Measurements from ENCODE around the gene TMEM141.

Gene TMEM141

DNA sequence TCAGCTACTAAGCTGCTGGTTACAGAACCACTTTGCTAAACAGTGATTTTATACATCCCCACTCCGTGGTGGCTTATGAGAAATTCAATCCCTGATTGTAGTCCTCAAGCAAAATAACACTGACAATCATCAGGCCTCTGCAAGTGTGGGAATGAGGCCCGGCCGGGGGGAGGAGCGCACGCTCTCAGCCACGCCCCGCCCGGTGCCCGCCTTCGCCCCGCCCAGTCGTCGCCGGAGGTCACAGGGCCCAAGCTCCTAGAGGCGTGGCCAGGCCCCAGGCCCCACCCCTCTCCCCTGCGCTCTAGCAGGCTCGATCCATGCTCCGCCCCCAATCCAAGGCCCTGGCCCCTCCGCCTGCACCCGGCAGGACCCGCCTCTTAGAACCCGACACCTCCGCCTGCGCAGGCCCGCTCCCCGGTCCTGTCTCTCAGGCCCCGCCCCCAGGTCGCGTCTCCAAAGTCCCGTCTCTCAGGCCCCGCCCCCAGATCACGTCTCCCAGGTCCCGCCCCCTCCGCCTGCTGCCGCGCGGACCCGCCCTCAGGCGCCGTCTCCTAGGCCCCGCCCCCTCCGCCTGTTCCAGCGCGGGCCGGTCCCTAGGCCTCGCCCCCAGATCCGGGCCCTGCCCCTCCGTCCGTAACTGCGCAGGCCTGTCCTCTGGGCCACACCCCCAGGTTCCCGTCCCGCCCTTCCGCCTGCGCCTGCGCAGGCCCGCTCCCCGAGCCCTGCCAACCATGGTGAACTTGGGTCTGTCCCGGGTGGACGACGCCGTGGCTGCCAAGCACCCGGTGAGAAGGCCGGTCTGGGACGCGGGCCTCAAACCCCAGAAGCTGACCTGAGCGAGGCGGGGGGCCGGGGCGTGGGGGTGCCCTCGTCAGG lies at the start of gene TMEM141:
Gene TMEM141 (plus strand): TSS at position 705 of the 876 bp plus-strand sequence. CDS start 27 bp downstream, at position 732.
- TF ChIP-seq, protein P1, sequence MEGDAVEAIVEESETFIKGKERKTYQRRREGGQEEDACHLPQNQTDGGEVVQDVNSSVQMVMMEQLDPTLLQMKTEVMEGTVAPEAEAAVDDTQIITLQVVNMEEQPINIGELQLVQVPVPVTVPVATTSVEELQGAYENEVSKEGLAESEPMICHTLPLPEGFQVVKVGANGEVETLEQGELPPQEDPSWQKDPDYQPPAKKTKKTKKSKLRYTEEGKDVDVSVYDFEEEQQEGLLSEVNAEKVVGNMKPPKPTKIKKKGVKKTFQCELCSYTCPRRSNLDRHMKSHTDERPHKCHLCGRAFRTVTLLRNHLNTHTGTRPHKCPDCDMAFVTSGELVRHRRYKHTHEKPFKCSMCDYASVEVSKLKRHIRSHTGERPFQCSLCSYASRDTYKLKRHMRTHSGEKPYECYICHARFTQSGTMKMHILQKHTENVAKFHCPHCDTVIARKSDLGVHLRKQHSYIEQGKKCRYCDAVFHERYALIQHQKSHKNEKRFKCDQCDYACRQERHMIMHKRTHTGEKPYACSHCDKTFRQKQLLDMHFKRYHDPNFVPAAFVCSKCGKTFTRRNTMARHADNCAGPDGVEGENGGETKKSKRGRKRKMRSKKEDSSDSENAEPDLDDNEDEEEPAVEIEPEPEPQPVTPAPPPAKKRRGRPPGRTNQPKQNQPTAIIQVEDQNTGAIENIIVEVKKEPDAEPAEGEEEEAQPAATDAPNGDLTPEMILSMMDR (conservative IDR thresholded peaks at IDR 0.05) = no peak
- H3K27ac ChIP-seq = peak within 1 kb of the TSS; percentile 100

DNA sequence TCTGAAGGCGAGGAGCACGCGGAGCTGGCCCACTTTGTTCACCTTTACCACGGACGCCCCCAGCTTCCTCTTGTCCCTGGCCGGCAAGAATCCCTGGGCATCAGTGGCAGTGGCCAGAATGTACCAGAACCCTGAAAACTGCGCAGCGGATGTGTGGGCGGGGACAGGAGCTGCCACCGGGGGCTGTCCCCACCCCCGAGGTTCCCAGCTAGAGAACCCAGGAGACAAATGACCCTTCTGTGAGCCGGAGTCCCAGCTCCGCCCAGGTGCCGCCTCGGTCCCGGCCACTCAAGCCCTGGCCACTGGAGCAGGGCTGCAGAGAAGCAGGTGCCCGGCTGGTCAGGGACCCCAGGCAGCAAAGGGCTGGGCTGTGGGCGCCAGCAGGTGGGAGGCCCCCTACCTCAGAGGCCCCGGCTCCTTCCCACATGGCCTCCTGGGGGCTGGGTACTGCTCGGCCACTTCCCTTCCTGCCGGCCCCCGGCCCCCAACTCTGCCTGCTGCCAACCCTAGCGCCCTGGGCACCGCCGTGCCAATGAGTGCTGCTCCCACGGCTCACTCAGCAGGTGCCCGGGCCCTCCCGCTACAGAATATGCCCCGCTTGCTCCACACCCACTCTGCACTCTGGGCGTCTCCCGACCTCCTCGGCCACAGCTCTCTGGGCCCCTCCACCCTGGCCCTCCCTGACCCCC lies 49.1 kb upstream of the TMEM141 start:
- peak overlapping the region; percentile 2; the same call in 1 of the 2 replicates for H3K27ac ChIP-seq
- TF ChIP-seq, protein P1 (conservative IDR thresholded peaks at IDR 0.05) = no peak

DNA sequence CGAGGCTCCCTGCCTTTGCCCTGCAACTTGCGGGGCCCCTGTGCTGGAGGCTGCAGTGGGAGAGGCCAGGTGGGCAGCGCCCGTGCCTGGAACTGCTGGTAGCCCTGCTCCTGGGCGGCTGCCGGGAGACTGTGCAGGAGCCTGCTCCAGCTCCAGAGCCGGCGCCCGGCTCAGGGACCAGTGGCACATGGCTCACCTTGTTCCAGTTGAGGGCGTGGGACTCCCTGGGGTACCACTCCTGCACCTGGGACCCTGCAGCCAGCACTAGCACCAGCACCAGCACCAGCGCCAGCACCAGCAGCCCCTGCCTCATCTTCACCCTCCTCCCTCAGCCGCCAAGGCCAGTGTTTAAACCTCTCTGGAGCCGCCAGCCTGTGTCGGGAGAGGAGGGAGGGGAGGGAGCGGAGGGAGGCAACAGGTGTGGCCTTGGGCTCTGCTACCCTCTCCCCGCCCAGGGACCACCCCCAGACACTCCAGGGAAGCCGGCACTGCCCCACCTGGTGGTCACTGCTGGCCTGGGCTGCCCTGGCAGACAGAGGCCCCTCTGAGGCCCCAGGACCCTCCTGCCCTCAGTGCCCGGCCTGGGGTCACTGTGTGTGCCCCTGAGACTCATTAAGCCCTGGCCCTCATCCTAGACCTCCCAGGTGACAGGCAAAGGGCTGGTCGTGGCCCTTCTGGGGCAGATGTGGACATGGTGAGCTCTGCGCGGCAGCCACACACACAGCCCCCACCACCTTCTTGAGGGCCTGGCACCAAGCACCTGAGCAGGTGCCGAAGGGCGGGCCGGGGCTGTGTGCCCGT lies 48.4 kb upstream of the TMEM141 start, which contains the start of gene LCN10:
Gene LCN10 (minus strand): TSS at position 350 of the 801 bp plus-strand sequence. CDS start 37 bp downstream, at position 313.
- TF ChIP-seq, protein P1 (conservative IDR thresholded peaks at IDR 0.05) = peak; percentile 74
- peak within 1 kb of the TSS; percentile 2; the same call in 1 of the 2 replicates for H3K27ac ChIP-seq

DNA sequence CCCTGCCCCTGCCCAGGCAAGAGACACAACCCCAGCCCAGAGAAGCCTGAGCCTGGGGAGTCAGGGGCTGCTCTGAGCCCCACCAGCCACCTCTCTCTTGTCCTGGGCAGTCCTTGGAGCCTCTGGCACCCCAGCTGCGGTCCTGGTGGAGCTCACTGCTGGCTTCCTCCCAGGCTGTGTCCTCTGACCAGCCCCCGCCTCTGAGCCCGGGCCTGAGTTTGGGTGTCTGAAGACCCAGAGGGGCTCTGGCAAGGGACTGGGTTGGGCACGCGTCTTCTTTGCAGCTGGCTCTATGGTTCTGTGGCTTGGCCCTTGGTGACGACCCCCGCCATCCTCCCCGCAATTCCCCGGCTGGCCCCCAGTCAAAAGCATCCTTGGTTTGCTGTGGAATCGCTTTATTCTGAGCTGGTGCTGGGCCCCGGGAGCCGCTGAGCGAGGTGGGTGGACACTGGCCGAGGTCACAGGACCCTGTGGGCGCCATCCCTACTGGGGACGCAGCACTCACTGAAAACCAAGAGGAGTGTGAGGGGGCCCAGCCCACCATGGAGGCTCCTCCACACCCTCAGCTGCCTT lies 47.4 kb upstream of the TMEM141 start:
- no peak overlapping the region for H3K27ac ChIP-seq
- TF ChIP-seq, protein P1 (conservative IDR thresholded peaks at IDR 0.05) = no peak

DNA sequence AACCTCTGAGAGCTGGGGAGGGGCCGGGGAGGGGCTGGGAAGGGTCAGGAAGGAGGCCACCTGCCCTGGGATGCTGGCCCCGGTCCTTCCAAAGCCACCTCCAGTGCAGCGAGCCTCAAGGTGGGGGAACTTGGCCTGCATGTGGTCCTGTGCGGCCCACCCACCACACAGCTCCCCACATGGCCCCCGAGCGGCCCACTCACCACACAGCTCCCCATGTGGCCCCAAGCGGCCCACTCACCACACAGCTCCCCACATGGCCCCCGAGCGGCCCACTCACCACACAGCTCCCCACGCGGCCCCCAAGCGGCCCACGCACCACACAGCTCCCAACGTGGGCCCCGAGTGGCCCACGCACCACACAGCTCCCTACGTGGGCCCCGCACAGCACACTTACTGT lies 46.4 kb upstream of the TMEM141 start:
- no peak overlapping the region for H3K27ac ChIP-seq
- TF ChIP-seq, protein P1 (conservative IDR thresholded peaks at IDR 0.05) = no peak

DNA sequence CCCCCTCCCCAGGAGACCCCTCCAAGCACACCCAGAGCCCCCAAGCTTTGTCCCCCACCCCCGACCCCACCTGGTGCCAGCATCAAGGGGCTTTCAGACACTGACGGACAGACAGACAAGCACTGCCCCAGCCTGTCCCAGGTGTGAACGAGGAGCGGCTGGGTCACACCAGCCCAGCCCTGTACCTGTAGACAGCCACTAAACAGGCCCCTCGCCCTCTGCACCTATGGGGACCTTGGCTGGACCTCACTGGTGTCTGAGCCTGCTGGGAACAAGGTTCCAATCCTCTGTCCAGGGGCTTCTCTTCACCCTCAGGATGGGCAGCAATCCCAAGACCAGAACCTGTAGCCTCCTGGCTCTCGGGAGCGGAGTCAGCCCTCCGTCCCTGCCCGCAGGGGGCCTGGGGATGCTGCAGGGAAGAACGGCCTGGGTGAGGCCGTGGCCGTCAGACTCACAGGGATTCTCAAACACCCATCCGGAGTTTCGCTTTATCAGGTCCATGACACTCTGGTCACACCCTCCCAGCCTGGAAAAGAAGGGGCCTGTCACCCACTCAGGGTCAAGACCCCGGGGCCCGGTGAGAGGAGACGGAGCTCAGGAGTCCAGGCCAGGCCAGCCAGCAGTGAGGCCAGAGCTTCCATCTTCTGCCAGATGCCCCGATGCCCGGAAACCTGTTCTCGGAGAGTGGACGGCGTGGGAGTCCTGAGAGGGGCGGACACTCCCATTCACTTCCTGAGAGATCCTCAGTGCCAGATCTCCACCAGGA lies 45.6 kb upstream of the TMEM141 start:
- TF ChIP-seq, protein P1 (conservative IDR thresholded peaks at IDR 0.05) = no peak
- H3K27ac ChIP-seq = no peak overlapping the region

All from VCaP (cell line).